Measurements from ENCODE around the gene LRRC3. TPM values are rescaled to one million over a fixed set of nuclear protein-coding genes. Genes with fewer than 3 reads are reported as not detected.

Gene LRRC3
- total and polyA plus RNA-seq, 2 donors (not counting 3 experiments of a cell fraction or from before 2014, with no cell fraction given): 4.8 to 4.9 TPM

- dilution Hi-C loops (cut with MboI; ENCODE audit: extremely low pct_ligation_motif_present, low sequenced_read_pairs) (no loop called here), intact Hi-C loops (cut with micrococcal nuclease) (no loop called here)
- H3K9me1 ChIP-seq (replicated peaks; ENCODE audit: control insufficient read depth, extremely low read depth, insufficient read depth, low read length): no peaks in the 10 kb centered on the region
- H3K79me2 ChIP-seq (ENCODE audit: control insufficient read depth, insufficient read depth, low read length): no peaks in the 10 kb centered on the region
- H3K4me3 ChIP-seq (replicated peaks in 1 of 3; ENCODE audit: insufficient read depth in 1 of 3, low read depth in 1 of 3, low read length in 3 of 3): no peak overlapping the region
- no peaks in the 10 kb centered on the region for H3K4me1 ChIP-seq (ENCODE audit: control insufficient read depth, extremely low read depth, insufficient read depth, low read length)
- no peak overlapping the region for H3K27ac ChIP-seq (ENCODE audit: insufficient read depth, low read depth, low read length)
- no TSS peak for BruUV-seq (replicated peaks)
- H3K36me3 ChIP-seq (ENCODE audit: control insufficient read depth in 2 of 2, extremely low read depth in 1 of 2, insufficient read depth in 2 of 2, low read length in 2 of 2): no peaks in the 10 kb centered on the region
- no peak for DNase-seq (ENCODE audit: low read depth, low spot score)
- no peak for TF ChIP-seq JUN (IDR thresholded peaks at IDR 0.05; ENCODE audit: borderline replicate concordance, insufficient read depth, insufficient read length, low read depth)
- H3K9me3 ChIP-seq (replicated peaks; ENCODE audit: control insufficient read depth, insufficient read depth, low read length): no peaks in the 10 kb centered on the region
- no peaks in the 10 kb centered on the region for H3K27me3 ChIP-seq (ENCODE audit: control insufficient read depth in 2 of 2, insufficient read depth in 2 of 2, low read length in 2 of 2)
- no peak for FAIRE-seq
- H4K20me1 ChIP-seq (replicated peaks; ENCODE audit: control insufficient read depth, extremely low read depth, insufficient read depth, low read length): no peaks in the 10 kb centered on the region
- no peak overlapping the region for H3K4me2 ChIP-seq (ENCODE audit: insufficient read depth, low read length)
- H2AFZ ChIP-seq (ENCODE audit: low read depth, low read length): no peak overlapping the region
- H3K9ac ChIP-seq (replicated peaks; ENCODE audit: extremely low read depth, insufficient read depth, low read length): no peak overlapping the region
- CTCF ChIA-PET: no interaction called here
- POLR2A ChIA-PET: no interaction called here
Measured at GRCh38 chr21:44448651-44449131, 6.6 kb upstream of the LRRC3 start.

- no TSS peak for BruUV-seq (replicated peaks)
- no peaks in the 10 kb centered on the region for H3K79me2 ChIP-seq (ENCODE audit: control insufficient read depth, insufficient read depth, low read length)
- no peaks in the 10 kb centered on the region for H3K36me3 ChIP-seq (ENCODE audit: control insufficient read depth in 2 of 2, extremely low read depth in 1 of 2, insufficient read depth in 2 of 2, low read length in 2 of 2)
- H3K9ac ChIP-seq (replicated peaks; ENCODE audit: extremely low read depth, insufficient read depth, low read length): no peak overlapping the region
- CTCF ChIA-PET: no interaction called here
- no peaks in the 10 kb centered on the region for H3K9me1 ChIP-seq (replicated peaks; ENCODE audit: control insufficient read depth, extremely low read depth, insufficient read depth, low read length)
- TF ChIP-seq FOS (IDR thresholded peaks at IDR 0.05; ENCODE audit: borderline replicate concordance, insufficient read depth, low read length) (no peak), MYC (IDR thresholded peaks at IDR 0.05; ENCODE audit: low read depth, low read length) (no peak), EZH2 (IDR thresholded peaks at IDR 0.05; ENCODE audit: borderline replicate concordance, low read depth, low read length, severe bottlenecking) (no peak), POLR2A (IDR thresholded peaks at IDR 0.05; ENCODE audit: low read depth, low read length) (no peak), CTCF (IDR thresholded peaks at IDR 0.05; ENCODE audit: extremely low read depth in 1 of 2, insufficient read depth in 1 of 2, low read depth in 1 of 2, low read length in 2 of 2) (no peak), GATA2 (IDR thresholded peaks at IDR 0.05; ENCODE audit: insufficient read depth, insufficient read length, low read depth, low read length) (no peak), JUN (IDR thresholded peaks at IDR 0.05; ENCODE audit: borderline replicate concordance, insufficient read depth, insufficient read length, low read depth) (no peak), MAX (IDR thresholded peaks at IDR 0.05; ENCODE audit: insufficient read depth, insufficient read length) (no peak), POLR2AphosphoS5 (IDR thresholded peaks at IDR 0.05; ENCODE audit: insufficient read depth, low read depth, low read length) (no peak)
- no peaks in the 10 kb centered on the region for H3K4me1 ChIP-seq (ENCODE audit: control insufficient read depth, extremely low read depth, insufficient read depth, low read length)
- H3K9me3 ChIP-seq (replicated peaks; ENCODE audit: control insufficient read depth, insufficient read depth, low read length): no peaks in the 10 kb centered on the region
- dilution Hi-C loops (cut with MboI; ENCODE audit: extremely low pct_ligation_motif_present, low sequenced_read_pairs) (no loop called here), intact Hi-C loops (cut with micrococcal nuclease) (loop anchor here (10.0 kb wide), 1 partner anchor 105 kb away; no protein-coding TSS in a partner anchor)
- no peak overlapping the region for H3K4me2 ChIP-seq (ENCODE audit: insufficient read depth, low read length)
- no peak overlapping the region for H3K27ac ChIP-seq (ENCODE audit: insufficient read depth, low read depth, low read length)
- no peak overlapping the region for H2AFZ ChIP-seq (ENCODE audit: low read depth, low read length)
- DNase-seq (ENCODE audit: low read depth, low spot score) (no peak), FAIRE-seq (no peak)
- H4K20me1 ChIP-seq (replicated peaks; ENCODE audit: control insufficient read depth, extremely low read depth, insufficient read depth, low read length): no peaks in the 10 kb centered on the region
- H3K27me3 ChIP-seq (ENCODE audit: control insufficient read depth in 2 of 2, insufficient read depth in 2 of 2, low read length in 2 of 2): peaks cover 0 to 3% of the 10 kb centered on the region in 2 experiments
- POLR2A ChIA-PET: no interaction called here
- no peak overlapping the region for H3K4me3 ChIP-seq (replicated peaks in 1 of 3; ENCODE audit: insufficient read depth in 1 of 3, low read depth in 1 of 3, low read length in 3 of 3)
Measured at GRCh38 chr21:44449473-44450363, 5.6 kb upstream of the LRRC3 start.

All from endothelial cell of umbilical vein (primary cell).